Smooth muscle cell (in vitro differentiated cells): Measurements from ENCODE around the gene ITPKB. TPM values are rescaled to one million over a fixed set of nuclear protein-coding genes. Genes with fewer than 3 reads are reported as not detected.

Source experiments
- DNase-seq: peaks from one replicate; lab custom pipeline; 2025; ENCODE audit not compliant: unreplicated experiment; lab: John Stamatoyannopoulos, UW
- H2AFZ ChIP-seq: fragments of 200-600 bp; sonication (generic); 2 replicates; pipeline ENCODE4 v1.6.0; 2016; ENCODE audit warnings: antibody characterized with exemption, low read depth, mild to moderate bottlenecking
- H3F3A ChIP-seq: fragments of 200-600 bp; sonication (generic); 2 replicates; pipeline ENCODE4 v1.6.0; 2017; ENCODE audit warnings: antibody characterized with exemption, low read depth
- H3K27ac ChIP-seq: fragments of 200-600 bp; sonication (generic); 2 replicates; pipeline ENCODE4 v1.5.1; 2016; ENCODE audit warnings: low read depth, mild to moderate bottlenecking
- H3K27me3 ChIP-seq: fragments of 200-600 bp; sonication (generic); 2 replicates; pipeline ENCODE4 v1.6.1; 2016; ENCODE audit warnings: low read depth, mild to moderate bottlenecking
- H3K36me3 ChIP-seq: fragments of 200-600 bp; sonication (generic); 2 replicates; pipeline ENCODE4 v1.5.1; 2016; ENCODE audit warnings: low read depth
- H3K4me1 ChIP-seq: fragments of 200-600 bp; sonication (generic); 2 replicates; pipeline ENCODE4 v1.5.1; 2016; ENCODE audit warnings: low read depth
- H3K4me2 ChIP-seq: fragments of 200-600 bp; sonication (generic); 2 replicates; pipeline ENCODE4 v1.6.0; 2016; ENCODE audit warnings: mild to moderate bottlenecking
- H3K4me3 ChIP-seq: fragments of 200-600 bp; sonication (generic); 2 replicates; pipeline ENCODE4 v1.5.1; 2016; ENCODE audit warnings: mild to moderate bottlenecking
- H3K79me2 ChIP-seq: fragments of 200-600 bp; sonication (generic); 2 replicates; pipeline ENCODE4 v1.6.0; 2016; ENCODE audit warnings: low read depth, mild to moderate bottlenecking
- H3K9ac ChIP-seq: fragments of 200-600 bp; sonication (generic); 2 replicates; pipeline ENCODE4 v1.6.0; 2016; ENCODE audit warnings: low read depth
- H3K9me3 ChIP-seq: fragments of 200-600 bp; sonication (generic); replicated peaks from 2 replicates; pipeline ENCODE4 v1.5.1; 2016; ENCODE audit warnings: low read depth
- H4K20me1 ChIP-seq: fragments of 200-600 bp; sonication (generic); 2 replicates; pipeline ENCODE4 v1.6.0; 2016; ENCODE audit warnings: low read depth
- WGBS: methylation state at CpG from one replicate; pipeline ENCODE4 v1.1.7; 2016; ENCODE audit warnings: low lambda C conversion rate; 5-methylcytosine and 5-hydroxymethylcytosine counted together
- polyA plus RNA-seq: library from polyadenylated mRNA; unstranded; fragments of >200 nt; fragmentation: Nextera tagmentation; extraction: Ambion mirVana; gene quantifications from 2 replicates; pipeline ENCODE4 v1.2.1, GENCODE V29; 2016
- total RNA-seq: library from RNA; depleted of rRNA; stranded (reverse); fragments of >200 nt; gene quantifications from 2 replicates; pipeline ENCODE4 v1.2.3, GENCODE V29; 2014
- TF ChIP-seq, protein P1 (sequence below): fragments of 200-600 bp; sonication (generic); IDR thresholded peaks from 2 replicates; pipeline ENCODE4 v1.5.1; 2017; ENCODE audit warnings: borderline replicate concordance, mild to moderate bottlenecking, antibody characterized with exemption; ENCODE audit not compliant: insufficient read depth, poor library complexity, severe bottlenecking

Gene ITPKB
- total and polyA plus RNA-seq, 2 experiments from 2014 or later = 8.9 to 11.4 TPM

DNA sequence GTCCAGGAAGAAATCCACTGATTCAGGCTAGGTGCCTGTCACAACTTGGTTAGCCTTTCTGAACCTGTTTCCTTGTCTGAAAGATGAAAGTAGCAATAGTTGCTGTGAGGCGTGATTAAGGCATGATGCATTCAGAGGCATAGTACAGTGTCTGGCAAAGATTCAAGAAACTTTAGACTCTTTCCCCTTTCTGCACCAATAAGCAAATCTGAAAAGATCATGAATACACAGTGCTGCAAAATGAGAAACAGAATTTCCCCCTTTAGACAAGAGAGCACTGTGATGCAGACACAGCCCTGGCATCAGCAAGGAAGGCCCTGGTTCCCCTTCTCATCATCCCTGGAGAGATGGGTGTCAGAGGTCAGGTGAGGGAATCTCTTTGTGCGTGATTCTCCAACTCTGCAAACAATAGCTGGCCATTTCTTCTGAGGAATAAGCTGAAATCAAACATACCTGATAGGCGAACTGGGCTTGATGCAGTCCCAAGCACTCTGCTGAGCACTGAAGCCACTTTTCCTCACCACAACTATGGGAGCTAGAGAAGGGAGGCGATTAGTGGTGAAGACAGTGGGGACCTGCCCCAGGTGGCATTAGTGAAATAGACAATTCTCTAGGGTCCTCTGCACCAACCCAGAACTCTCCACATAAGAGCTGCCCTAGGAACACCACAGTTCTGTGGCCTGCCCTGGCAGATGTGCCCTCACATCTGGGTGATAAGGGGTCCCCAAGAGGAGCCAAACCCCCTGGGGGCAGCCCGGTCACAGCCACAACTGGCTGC lies 41.7 kb downstream of the ITPKB start:
- no peak for DNase-seq
- no peak overlapping the region for H3K9ac ChIP-seq

GRCh38 chr1:226696547-226696946 lies 42.5 kb downstream of the ITPKB start:
- TF ChIP-seq, protein P1, sequence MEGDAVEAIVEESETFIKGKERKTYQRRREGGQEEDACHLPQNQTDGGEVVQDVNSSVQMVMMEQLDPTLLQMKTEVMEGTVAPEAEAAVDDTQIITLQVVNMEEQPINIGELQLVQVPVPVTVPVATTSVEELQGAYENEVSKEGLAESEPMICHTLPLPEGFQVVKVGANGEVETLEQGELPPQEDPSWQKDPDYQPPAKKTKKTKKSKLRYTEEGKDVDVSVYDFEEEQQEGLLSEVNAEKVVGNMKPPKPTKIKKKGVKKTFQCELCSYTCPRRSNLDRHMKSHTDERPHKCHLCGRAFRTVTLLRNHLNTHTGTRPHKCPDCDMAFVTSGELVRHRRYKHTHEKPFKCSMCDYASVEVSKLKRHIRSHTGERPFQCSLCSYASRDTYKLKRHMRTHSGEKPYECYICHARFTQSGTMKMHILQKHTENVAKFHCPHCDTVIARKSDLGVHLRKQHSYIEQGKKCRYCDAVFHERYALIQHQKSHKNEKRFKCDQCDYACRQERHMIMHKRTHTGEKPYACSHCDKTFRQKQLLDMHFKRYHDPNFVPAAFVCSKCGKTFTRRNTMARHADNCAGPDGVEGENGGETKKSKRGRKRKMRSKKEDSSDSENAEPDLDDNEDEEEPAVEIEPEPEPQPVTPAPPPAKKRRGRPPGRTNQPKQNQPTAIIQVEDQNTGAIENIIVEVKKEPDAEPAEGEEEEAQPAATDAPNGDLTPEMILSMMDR = no peak
- peaks cover 20% of the 10 kb centered on the region for H3F3A ChIP-seq
- peaks cover 29% of the 10 kb centered on the region for H3K79me2 ChIP-seq
- no peak for DNase-seq
- no peaks in the 10 kb centered on the region for H3K27me3 ChIP-seq
- H4K20me1 ChIP-seq = no peaks in the 10 kb centered on the region
- H3K4me1 ChIP-seq = peaks cover 11% of the 10 kb centered on the region
- no peak overlapping the region for H3K4me2 ChIP-seq
- no peak overlapping the region for H3K4me3 ChIP-seq
- H2AFZ ChIP-seq = no peak overlapping the region
- H3K36me3 ChIP-seq = no peaks in the 10 kb centered on the region
- no peaks in the 10 kb centered on the region for H3K9me3 ChIP-seq
- 98% methylated on average over 7 of the region's 7 CpGs for WGBS
- H3K9ac ChIP-seq = no peak overlapping the region
- no peak overlapping the region for H3K27ac ChIP-seq

More for the DNA sequence above, 41.7 kb downstream of the ITPKB start:
- TF ChIP-seq, protein P1 = no peak
- H3K4me1 ChIP-seq = peaks cover 16% of the 10 kb centered on the region
- 90% methylated on average over 5 of the region's 5 CpGs for WGBS
- peaks cover 29% of the 10 kb centered on the region for H3K79me2 ChIP-seq
- H3K36me3 ChIP-seq = no peaks in the 10 kb centered on the region
- no peak overlapping the region for H3K27ac ChIP-seq
- no peaks in the 10 kb centered on the region for H3K9me3 ChIP-seq
- no peaks in the 10 kb centered on the region for H4K20me1 ChIP-seq
- no peaks in the 10 kb centered on the region for H3K27me3 ChIP-seq
- H3K4me3 ChIP-seq = no peak overlapping the region
- peaks cover 21% of the 10 kb centered on the region for H3F3A ChIP-seq
- no peak overlapping the region for H3K4me2 ChIP-seq
- no peak overlapping the region for H2AFZ ChIP-seq

DNA sequence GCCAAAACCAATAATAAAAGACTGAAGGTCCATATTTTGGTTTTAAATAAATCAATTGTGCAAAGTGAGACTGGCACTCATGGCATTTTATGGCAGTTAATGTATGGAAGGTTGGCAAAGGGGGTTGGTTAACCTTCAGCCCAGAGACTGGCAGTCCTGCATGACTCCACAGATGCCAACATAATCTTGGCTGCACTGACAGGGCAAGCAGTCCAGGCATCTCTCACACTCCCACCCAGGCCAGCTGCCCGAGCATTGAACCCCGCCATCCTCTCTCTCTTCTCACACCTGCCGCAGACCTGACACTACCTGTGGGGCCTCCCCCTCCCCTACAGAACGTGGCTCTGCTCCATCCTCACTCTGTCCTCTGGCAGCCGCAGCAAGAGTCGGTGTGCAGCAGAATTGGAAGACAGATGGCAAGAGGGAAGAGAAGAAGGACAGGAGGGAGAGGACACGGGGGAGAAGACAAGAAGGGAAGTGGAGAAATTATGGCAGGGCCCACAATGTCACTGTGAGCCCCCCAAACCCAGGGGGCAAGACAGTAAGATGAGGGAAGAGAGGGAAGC lies 43.7 kb downstream of the ITPKB start:
- H3K4me2 ChIP-seq = no peak overlapping the region
- TF ChIP-seq, protein P1 = no peak
- no peaks in the 10 kb centered on the region for H4K20me1 ChIP-seq
- no peak overlapping the region for H3K27ac ChIP-seq
- no peak overlapping the region for H2AFZ ChIP-seq
- H3F3A ChIP-seq = peaks cover 23% of the 10 kb centered on the region
- no peaks in the 10 kb centered on the region for H3K9me3 ChIP-seq
- DNase-seq = no peak
- H3K4me1 ChIP-seq = peaks cover 10% of the 10 kb centered on the region
- H3K79me2 ChIP-seq = peaks cover 22% of the 10 kb centered on the region
- H3K36me3 ChIP-seq = no peaks in the 10 kb centered on the region
- no peak overlapping the region for H3K4me3 ChIP-seq
- no peaks in the 10 kb centered on the region for H3K27me3 ChIP-seq
- no peak overlapping the region for H3K9ac ChIP-seq
- WGBS = 96% methylated on average over 7 of the region's 7 CpGs
